ENCODE data around the gene PRKCQ. TPM values are rescaled to one million over a fixed set of nuclear protein-coding genes. Genes with fewer than 3 reads are reported as not detected.

Gene PRKCQ
- total RNA-seq, 3 donors from 2014 or later: 1.5 to 2.2 (median 1.6) TPM

- Histone ChIP-seq H3K9me3 (no peaks in the 10 kb centered on the region), H3K4me3 (no peak overlapping the region), H3K4me1 (ENCODE audit: low read depth) (peaks cover 5% of the 10 kb centered on the region), H3K36me3 (ENCODE audit: low read depth) (no peaks in the 10 kb centered on the region)
- DNase-seq (no peak), ATAC-seq (no peak)
- TF ChIP-seq CTCF (IDR thresholded peaks at IDR 0.05): no peak
- intact Hi-C loops (cut with DNase I, micrococcal nuclease): loop anchor here (5.0 to 10.0 kb wide), 4 partner anchors 198 to 298 kb away; partner anchors contain the start of gene PFKFB3 (in 2 of the 2)
These were observed 177.7 kb downstream of the PRKCQ start for GRCh38 chr10:6402349-6402709.

GRCh38 chr10:6401558-6402348 is 178.3 kb downstream of the PRKCQ start:
- TF ChIP-seq CTCF (IDR thresholded peaks at IDR 0.05): peak; percentile 43
- Histone ChIP-seq H3K4me1 (ENCODE audit: low read depth) (peaks cover 5% of the 10 kb centered on the region), H3K36me3 (ENCODE audit: low read depth) (no peaks in the 10 kb centered on the region), H3K4me3 (no peak overlapping the region), H3K9me3 (no peaks in the 10 kb centered on the region)
- intact Hi-C loops (cut with DNase I, micrococcal nuclease): loop anchor here (5.0 to 10.0 kb wide), 4 partner anchors 197 to 297 kb away; partner anchors contain the start of gene PFKFB3 (in 2 of the 2)
- ATAC-seq: peak; percentile 98
- DNase-seq: peak; percentile 59 to 80 (median 67)

- peaks cover 5% of the 10 kb centered on the region for H3K4me1 ChIP-seq (ENCODE audit: low read depth)
- ATAC-seq (no peak), DNase-seq (no peak)
- no peak for TF ChIP-seq CTCF (IDR thresholded peaks at IDR 0.05)
- H3K9me3 ChIP-seq: no peaks in the 10 kb centered on the region
- intact Hi-C loops (cut with DNase I, micrococcal nuclease): loop anchor here (5.0 to 10.0 kb wide), 4 partner anchors 196 to 296 kb away; partner anchors contain the start of gene PFKFB3 (in 2 of the 2)
- no peaks in the 10 kb centered on the region for H3K36me3 ChIP-seq (ENCODE audit: low read depth)
- no peak overlapping the region for H3K4me3 ChIP-seq
These were observed 179.1 kb downstream of the PRKCQ start for GRCh38 chr10:6400821-6401465.

- Histone ChIP-seq H3K4me3 (no peak overlapping the region), H3K9me3 (no peaks in the 10 kb centered on the region), H3K36me3 (ENCODE audit: low read depth) (no peaks in the 10 kb centered on the region), H3K4me1 (ENCODE audit: low read depth) (peaks cover 5% of the 10 kb centered on the region)
- TF ChIP-seq CTCF (IDR thresholded peaks at IDR 0.05): no peak
- intact Hi-C loops (cut with DNase I, micrococcal nuclease): loop anchor here (5.0 to 10.0 kb wide), 4 partner anchors 196 to 296 kb away; partner anchors contain the start of gene PFKFB3 (in 2 of the 2)
- no peak for DNase-seq
- ATAC-seq: no peak
These were observed 179.7 kb downstream of the PRKCQ start for GRCh38 chr10:6400331-6400730.

- no peaks in the 10 kb centered on the region for H3K36me3 ChIP-seq (ENCODE audit: low read depth)
- H3K4me3 ChIP-seq: no peak overlapping the region
- intact Hi-C loops (cut with DNase I, micrococcal nuclease): loop anchor here (5.0 to 10.0 kb wide), 4 partner anchors 195 to 295 kb away; partner anchors contain the start of gene PFKFB3 (in 2 of the 2)
- no peak for TF ChIP-seq CTCF (IDR thresholded peaks at IDR 0.05)
- H3K4me1 ChIP-seq (ENCODE audit: low read depth): peaks cover 5% of the 10 kb centered on the region
- H3K9me3 ChIP-seq: no peaks in the 10 kb centered on the region
- ATAC-seq (no peak), DNase-seq (no peak)
These were observed 180.2 kb downstream of the PRKCQ start for GRCh38 chr10:6399879-6400278.
